Islet of Langerhans (tissue), 1 donor: Measurements from ENCODE around the gene POLR2M.
A peak's percentile ranks its signal among the peaks of the same experiment; 100 is the strongest.

Experiments used
- FAIRE-seq: peaks from one replicate; lab custom pipeline; 2011; peaks lifted over from hg19 to GRCh38; lab: Jason Lieb, UNC

POLR2M gene

GRCh38 chr15:57706405-57707209, at the start of gene POLR2M:
Gene POLR2M, plus strand, starts transcription at chr15:57706714. Its CDS starts 129 bp downstream, at chr15:57706843.
- peak; percentile 94 for FAIRE-seq

- FAIRE-seq: no peak
Observed at GRCh38 chr15:57657619-57658018, 48.9 kb upstream of the POLR2M start.

GRCh38 chr15:57662091-57662744, 44.3 kb upstream of the POLR2M start:
- FAIRE-seq: no peak

- FAIRE-seq: no peak
Observed at GRCh38 chr15:57662802-57663201, 43.7 kb upstream of the POLR2M start.

- no peak for FAIRE-seq
Observed at GRCh38 chr15:57663262-57663661, 43.3 kb upstream of the POLR2M start.

GRCh38 chr15:57665194-57665593, 41.3 kb upstream of the POLR2M start:
- no peak for FAIRE-seq

GRCh38 chr15:57665939-57666338, 40.6 kb upstream of the POLR2M start:
- FAIRE-seq: no peak

GRCh38 chr15:57667171-57667849, 39.2 kb upstream of the POLR2M start:
- no peak for FAIRE-seq

- no peak for FAIRE-seq
Observed at GRCh38 chr15:57668016-57668415, 38.5 kb upstream of the POLR2M start.

GRCh38 chr15:57671636-57672035, 34.9 kb upstream of the POLR2M start:
- FAIRE-seq: no peak

- no peak for FAIRE-seq
Observed at GRCh38 chr15:57675481-57676181, 30.9 kb upstream of the POLR2M start.

- FAIRE-seq: no peak
Observed at GRCh38 chr15:57676585-57676984, 29.9 kb upstream of the POLR2M start.

GRCh38 chr15:57677204-57677603, 29.3 kb upstream of the POLR2M start:
- FAIRE-seq: no peak

GRCh38 chr15:57680021-57680420, 26.5 kb upstream of the POLR2M start:
- no peak for FAIRE-seq

GRCh38 chr15:57681011-57681410, 25.5 kb upstream of the POLR2M start:
- FAIRE-seq: no peak

GRCh38 chr15:57683481-57683880, 23.0 kb upstream of the POLR2M start:
- no peak for FAIRE-seq

- no peak for FAIRE-seq
Observed at GRCh38 chr15:57684491-57685151, 21.9 kb upstream of the POLR2M start.

- no peak for FAIRE-seq
Observed at GRCh38 chr15:57685306-57686095, 21.0 kb upstream of the POLR2M start.

GRCh38 chr15:57686657-57687056, 19.9 kb upstream of the POLR2M start:
- FAIRE-seq: no peak

GRCh38 chr15:57690341-57690966, 16.1 kb upstream of the POLR2M start:
- no peak for FAIRE-seq

GRCh38 chr15:57691082-57691481, 15.4 kb upstream of the POLR2M start:
- FAIRE-seq: no peak
